Measurements from ENCODE around the gene TEX14.
A peak's percentile ranks its signal among the peaks of the same experiment; 100 is the strongest.
"Not testable (repeated sequence)": the region's sequence is repeated elsewhere in the genome, so short reads cannot be mapped to it uniquely, and the experiment has no call there.

The TEX14 gene

DNA sequence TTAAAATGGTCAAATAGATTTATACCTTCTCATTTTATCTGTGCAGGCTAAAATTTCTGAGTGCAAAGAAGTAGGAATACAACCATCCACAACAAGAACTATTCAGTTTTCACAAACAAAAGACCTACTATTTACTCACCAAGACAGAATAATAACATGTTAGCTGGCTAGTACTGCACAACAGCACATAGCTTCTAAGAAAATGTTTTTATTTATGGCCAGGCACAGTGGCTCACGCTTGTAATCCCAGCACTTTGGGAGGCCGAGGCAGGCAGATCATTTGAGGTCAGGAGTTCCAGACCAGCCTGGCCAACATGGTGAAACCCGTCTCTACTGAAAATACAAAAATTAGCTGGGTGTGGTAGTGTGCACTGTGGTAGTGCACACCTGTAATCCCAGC is 136.7 kb downstream of the TEX14 start:
- not testable (repeated sequence) for DNase-seq

DNA sequence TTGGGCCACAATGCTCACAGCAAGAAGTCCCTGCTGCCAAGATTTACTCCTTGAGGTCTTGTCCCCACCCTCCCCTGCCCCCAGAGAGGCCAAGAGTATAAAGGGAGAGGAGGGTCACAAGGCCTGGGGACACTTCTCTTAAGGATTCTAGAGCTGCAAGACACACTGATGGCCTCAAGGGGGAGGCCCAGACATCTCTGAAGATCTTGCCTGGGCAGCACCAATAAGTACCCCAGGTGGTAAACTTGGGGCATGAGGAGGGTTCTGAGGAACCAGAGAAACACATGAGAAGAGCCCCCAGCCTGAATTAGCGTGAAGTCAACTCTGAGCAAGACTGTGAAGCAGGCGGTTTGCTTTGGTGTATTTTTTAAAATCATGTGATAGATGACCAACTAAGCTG is 150.6 kb downstream of the TEX14 start:
- DNase-seq: no peak

- DNase-seq: no peak
These were observed 152.1 kb downstream of the TEX14 start for GRCh38 chr17:58539698-58540097.

DNA sequence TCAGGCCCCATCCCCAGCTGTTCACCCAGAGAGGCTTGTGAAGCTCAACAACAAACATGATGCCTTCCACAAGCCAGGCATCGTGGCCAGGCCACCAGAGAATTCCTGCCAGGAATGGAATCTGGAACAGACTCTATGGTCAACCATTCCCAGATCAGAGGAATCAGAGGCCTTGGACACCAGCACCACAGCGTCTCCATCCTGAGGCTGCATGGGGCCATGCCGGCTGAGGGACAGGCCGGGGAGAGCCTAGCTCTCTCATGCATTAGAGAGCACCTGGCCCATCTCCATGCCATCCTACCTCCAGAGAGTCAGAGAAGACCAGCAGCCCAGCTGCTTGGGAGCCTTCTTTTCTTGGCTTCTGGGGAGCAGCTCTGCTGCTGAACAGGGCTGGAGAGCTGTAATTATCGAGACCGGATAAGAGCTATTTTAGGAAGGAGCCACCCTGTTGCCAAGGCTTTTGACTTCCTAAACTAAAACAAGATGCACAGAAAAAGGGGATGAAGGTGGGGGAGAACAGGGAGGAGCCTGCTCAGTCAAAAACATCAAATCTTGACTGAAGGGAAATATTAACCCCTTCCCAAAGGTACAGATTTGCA is 152.9 kb downstream of the TEX14 start:
- DNase-seq: no peak

- no peak for DNase-seq
These were observed 154.6 kb downstream of the TEX14 start for GRCh38 chr17:58537266-58537665.

- no peak for DNase-seq
These were observed 155.3 kb downstream of the TEX14 start for GRCh38 chr17:58536542-58536941.

- no peak for DNase-seq
These were observed 156.4 kb downstream of the TEX14 start for GRCh38 chr17:58535431-58535830.

DNA sequence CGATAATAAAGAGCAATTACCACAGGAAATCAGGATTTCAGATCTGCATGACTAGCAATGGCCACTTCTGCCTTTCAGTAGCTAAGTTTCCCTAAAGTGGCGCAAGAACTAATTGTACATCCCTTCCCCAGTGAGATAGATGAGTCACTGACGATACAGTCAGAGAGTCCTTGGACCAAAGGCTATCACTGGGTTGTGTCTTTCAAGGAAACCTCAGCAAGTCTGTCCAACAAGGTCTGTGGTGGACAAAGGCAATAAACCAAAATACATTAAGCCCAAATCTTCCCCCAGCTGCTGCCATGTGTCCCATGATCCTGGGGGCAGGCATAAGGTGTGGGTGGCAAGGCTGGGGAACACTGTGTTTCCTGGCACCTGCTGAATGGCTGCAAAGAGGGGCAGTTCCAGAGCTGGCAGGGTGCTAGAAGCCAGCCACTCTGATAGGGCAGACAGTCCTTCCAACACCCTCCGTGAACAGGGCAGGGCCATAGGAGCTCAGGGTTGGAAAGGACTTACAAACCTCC is 156.9 kb downstream of the TEX14 start:
- no peak for DNase-seq

GRCh38 chr17:58534331-58534730 is 157.5 kb downstream of the TEX14 start:
- no peak for DNase-seq

- no peak for DNase-seq
These were observed 158.1 kb downstream of the TEX14 start for GRCh38 chr17:58533616-58534188.

- no peak for DNase-seq
These were observed 159.3 kb downstream of the TEX14 start for GRCh38 chr17:58532555-58532951.

DNA sequence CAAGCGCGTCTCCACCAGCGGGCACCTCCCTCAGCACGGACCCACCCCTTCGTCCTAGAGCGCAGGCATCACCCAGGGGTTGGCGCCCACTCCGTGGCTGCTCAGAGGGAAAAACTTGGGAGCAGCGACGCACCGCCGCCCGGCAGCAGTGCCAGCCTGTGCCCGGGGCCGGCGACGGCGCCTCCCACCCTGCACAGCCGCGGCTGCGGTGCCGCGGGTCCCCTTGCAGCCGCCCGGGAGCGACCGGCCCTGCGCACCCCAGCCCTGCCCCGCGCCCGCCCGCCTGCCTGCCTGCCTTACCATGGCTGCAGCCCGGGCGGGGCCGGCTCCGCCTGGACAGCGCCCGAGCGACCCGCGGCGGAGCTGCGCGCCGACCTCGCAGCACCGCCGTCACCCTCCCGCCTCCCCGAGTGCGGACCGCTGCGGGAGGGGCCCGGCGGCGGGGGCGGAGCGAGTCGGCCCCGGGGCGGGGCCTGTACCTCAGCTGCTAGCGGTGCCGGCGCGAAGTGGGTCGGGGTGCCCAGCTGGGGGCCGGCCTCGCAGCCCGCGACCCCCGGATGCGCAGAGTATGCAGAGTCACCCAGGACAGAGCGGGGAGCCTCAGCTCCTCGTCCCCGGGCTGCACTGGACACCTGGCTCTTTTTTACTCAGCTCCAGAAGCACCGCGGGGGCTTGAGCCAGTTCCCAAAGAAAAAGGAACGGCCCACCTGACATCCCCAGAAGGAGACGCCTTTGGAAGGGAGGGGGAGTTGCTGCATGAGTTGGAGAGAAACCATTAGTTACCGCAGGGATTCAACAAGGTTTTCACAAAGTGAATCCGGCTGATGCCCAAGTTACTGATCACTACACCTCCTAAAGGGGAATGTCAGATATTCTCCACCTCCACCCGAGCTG is 159.9 kb downstream of the TEX14 start:
- DNase-seq: peak; percentile 77

DNA sequence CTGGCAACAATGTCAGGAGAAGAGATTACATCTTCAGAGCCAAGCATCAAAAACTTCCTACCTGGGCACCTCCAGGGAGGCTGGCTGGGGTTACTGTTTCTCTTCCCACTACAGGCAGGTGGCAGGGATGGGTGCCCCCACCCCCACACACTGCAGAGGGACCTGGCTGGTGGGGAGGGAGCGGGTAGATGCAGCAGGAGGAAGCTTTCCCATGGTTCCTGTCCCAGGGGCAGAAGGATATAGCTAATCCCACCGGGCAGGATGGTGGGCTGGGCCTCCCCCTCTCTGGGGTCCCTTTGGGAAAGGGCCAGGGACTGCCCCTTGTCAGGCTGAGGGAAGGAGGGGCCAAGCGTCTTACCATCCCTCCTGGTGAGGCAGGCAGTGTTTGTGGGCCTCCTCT is 160.7 kb downstream of the TEX14 start:
- DNase-seq: peak; percentile 22

DNA sequence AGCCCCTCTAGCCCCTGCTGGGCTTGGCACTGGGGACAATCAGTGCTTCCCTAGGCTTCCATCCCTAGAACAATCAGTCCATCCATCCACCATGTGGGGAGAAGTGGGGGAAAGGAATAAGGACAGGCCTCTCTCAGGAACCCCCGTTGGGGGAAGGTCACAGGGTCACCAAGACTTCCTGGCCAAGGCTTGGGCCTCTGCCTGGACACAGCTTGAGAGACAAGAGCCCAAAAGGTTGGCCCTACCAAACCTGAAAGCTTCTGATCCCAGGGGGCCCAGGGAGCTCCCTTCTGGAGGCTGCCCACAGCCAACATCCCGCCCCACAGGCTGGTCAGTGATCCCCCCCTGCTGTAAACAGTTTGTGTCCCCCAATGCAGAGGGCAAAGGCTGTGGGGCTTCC is 161.2 kb downstream of the TEX14 start:
- no peak for DNase-seq

GRCh38 chr17:58529275-58529674 is 162.6 kb downstream of the TEX14 start:
- DNase-seq: no peak

GRCh38 chr17:58528443-58528842 is 163.4 kb downstream of the TEX14 start:
- DNase-seq: no peak

DNA sequence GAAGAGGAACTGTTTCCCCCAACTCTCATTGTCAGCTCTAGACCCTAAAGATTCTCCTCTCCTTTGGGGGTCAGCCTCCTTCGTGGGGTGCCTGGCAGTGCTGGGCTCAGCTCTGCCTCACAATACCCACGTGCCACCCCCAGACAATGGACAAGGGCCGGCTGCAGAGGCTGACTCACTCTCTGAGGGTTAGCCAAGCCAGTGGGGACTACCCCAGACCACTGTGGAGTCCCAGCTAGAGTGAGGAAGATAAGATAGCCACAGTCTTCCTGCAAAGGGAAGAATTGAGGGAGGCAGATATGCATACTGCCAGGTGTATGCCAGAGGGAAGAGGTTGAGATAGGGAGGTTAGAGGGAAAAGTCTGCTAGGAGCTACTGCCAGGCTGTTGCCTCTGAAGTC is 163.9 kb downstream of the TEX14 start:
- no peak for DNase-seq

DNA sequence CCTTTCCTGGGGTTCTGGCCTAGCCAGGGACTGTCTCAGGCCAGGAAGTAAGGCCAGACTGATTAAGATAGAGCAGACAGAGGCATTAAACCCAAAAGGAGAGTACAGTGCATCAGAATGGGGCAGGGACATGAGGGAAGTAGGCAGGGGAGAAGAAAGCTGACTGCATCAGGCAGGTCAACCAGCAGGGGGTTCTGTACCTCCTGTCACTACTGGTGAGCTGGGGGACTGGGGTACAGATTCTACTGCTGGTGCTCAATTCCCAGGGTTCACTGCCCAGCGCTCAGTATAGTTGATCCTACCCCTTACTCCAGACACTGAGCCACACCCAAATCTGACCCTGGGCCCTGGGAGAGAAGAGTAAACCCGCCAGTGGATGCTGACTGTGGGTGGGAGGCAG is 164.5 kb downstream of the TEX14 start:
- DNase-seq: no peak

DNA sequence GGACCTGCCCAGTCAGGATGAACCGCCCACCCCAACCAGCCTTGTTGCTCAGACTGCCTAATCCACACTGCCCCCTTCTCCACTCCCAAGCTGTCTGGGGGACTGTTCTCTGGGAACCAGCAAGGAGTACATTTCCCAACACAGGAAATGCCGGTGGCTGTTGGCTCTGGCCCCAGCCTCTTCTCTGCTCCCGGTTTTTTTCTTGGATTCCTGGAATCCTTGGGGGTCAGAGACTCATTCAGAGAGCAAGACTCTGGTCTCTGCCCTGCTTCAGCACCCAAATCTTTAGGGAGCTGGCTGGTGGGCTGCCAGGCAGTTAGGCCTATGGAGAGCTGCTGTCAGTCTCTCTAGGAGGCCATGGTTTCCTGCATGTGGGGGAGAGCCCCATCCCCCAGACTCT is 166.6 kb downstream of the TEX14 start:
- no peak for DNase-seq

DNA sequence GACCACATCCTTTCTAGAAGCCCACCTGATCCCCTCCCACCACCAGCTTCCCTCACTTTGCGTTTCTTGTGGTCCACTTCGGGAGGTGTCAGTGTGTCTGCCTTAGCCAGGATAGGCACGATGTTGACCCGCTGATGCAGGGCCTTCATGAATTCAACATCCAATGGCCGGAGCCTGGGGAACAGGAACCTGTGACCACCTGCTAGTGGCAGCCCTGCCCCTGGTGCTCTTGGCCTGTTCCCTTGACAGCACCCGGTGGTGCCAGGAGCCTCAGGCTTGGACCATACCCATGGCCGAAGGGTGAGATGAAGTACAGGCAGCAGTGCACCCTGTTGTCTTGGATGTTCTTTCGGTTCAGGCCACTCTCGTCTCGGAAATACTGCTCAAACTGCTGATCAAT is 170.2 kb downstream of the TEX14 start:
- no peak for DNase-seq

DNA sequence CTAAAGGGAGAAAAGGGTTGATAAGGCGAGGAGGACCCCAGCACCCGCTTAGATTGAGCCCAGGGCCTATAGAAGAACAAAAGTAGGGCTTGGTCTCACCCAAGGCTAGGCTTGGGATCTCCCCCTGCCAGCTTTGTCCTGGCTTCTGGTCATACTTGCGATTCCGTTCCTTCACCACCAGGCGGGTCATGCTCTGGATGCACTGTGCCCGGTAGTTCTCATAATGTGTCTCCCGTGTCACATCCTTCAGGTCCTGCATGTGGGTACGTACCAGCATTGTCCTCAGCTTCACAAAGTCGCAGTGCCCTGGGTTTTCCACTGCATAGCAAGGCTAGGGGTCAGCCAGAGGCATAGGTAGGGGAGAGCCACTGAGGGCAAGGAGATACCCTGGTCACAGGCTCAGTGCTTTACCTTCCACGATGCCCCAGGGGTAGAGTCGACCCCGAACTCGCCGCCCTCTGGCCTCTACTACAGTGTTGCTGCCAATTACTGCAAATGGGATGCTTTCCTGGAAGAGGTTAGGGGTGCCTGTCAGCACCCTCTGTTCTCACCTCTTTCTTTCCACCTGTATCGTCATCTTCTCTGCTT is 170.9 kb downstream of the TEX14 start:
- DNase-seq: no peak

DNA sequence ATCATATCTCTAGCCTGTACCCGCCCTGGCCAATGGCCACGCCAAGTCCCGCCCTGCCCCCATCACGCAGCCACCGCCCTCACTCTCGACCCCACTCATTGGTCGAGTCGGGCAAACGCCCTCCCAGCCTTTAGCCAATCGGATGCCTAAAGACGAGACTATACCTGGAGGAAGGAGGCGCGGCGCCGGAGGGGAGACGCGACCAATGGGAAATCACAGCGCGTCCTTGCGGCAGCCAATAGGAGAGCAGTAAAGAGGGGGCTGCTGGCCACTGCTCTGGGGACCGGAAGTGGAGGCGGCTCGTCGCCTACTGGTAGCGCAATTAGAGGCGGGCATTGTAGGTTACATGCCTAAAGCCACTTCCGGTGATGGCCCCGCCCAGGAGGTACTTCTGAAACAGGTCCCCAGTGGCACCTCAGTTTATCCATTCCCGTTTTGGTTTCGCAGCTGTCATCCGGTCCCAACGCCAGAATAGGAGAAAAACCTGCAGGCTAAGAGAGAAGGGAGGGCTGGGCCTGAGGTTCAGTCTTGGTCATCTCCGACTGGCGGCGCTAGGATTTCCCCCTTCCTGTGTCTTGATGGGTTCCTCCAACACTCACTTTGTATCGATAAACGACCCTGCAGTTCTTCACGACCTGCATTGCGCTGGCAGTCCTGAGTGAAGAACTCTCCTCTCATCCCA is 173.8 kb downstream of the TEX14 start:
- peak; percentile 98 for DNase-seq

GRCh38 chr17:58517378-58517927 is 174.4 kb downstream of the TEX14 start:
- no peak for DNase-seq
